K562 (cell line): ENCODE measurements around the gene NUP210. TPM values are rescaled to one million over a fixed set of nuclear protein-coding genes. Genes with fewer than 3 reads are reported as not detected.

ENCODE experiments used
- EGR1 ChIP-seq: fragments of 450-650 bp; conservative IDR thresholded peaks from 2 replicates; pipeline ENCODE4 v1.6.1; 2017; ENCODE audit warnings: mild to moderate bottlenecking
- ETV6 ChIP-seq, 3 experiments: fragments of 150-350 bp in 1 of 3; sonication (generic) in 1 of 3; formaldehyde crosslinking in 1 of 3; IDR thresholded peaks; 2 replicates each; pipeline versions ENCODE4 v1.6.1 to v1.8.0; 2014 to 2022; ENCODE audit warnings: borderline replicate concordance in 2 of 3, low read depth in 2 of 3, antibody characterized with exemption in 1 of 3, low read length in 1 of 3, mild to moderate bottlenecking in 1 of 3, missing genetic modification reagents in 1 of 3
- MECOM ChIP-seq: fragments of 250-450 bp; sonication (Bioruptor Pico); IDR thresholded peaks from 2 replicates; pipeline ENCODE4 v1.8.0; 2022; ENCODE audit warnings: inconsistent platforms
- MYNN ChIP-seq, 2 experiments: sonication (generic); formaldehyde crosslinking in 1 of 2; IDR thresholded peaks; 2 replicates each; pipeline versions ENCODE4 v1.5.0 to v1.6.1; 2016 to 2020; ENCODE audit warnings: antibody characterized with exemption in 1 of 2, missing genetic modification reagents in 1 of 2
- SRF ChIP-seq, 2 experiments: fragments of 250-450, 450-650 bp in 1 of 2; sonication (Bioruptor Pico) in 1 of 2; sonication (generic) in 1 of 2; formaldehyde crosslinking; IDR thresholded peaks; 2 replicates each; pipeline versions ENCODE4 v1.5.0 to v1.5.1; 2020 to 2022; ENCODE audit warnings: mild to moderate bottlenecking in 1 of 2, missing genetic modification reagents in 1 of 2
- THAP7 ChIP-seq: fragments of 250-450 bp; sonication (Bioruptor Pico); IDR thresholded peaks from 2 replicates; pipeline ENCODE4 v1.5.0; 2021
- ZFX ChIP-seq: sonication (generic); formaldehyde crosslinking; IDR thresholded peaks from 2 replicates; pipeline ENCODE4 v1.8.0; 2022; ENCODE audit warnings: mild to moderate bottlenecking, missing genetic modification reagents, moderate library complexity
- polyA plus RNA-seq, 8 experiments: library from polyadenylated mRNA; depleted of rRNA in 4 of 8; stranded (reverse) in 5 of 8; unstranded in 3 of 8; fragments of >200 nt; fragmentation: Nextera tagmentation in 2 of 8; fragmentation: Illumina TruSeq in 1 of 8; extraction: Ambion mirVana in 2 of 8; extraction: Trizol in 1 of 8; gene quantifications; 2 replicates each; pipeline versions ENCODE4 v1.2.1 to v1.2.3, GENCODE V29; 2011 to 2014; ENCODE audit warnings: inconsistent platforms in 1 of 8, missing spikeins in 1 of 8
- total RNA-seq, 7 experiments: library from RNA; depleted of rRNA in 6 of 7; stranded (reverse); fragments of >200 nt in 6 of 7; fragmentation: Illumina TruSeq in 2 of 7; extraction: Trizol in 2 of 7; gene quantifications; 2 replicates each; pipeline versions ENCODE4 v1.2.1 to v1.2.3, GENCODE V29; 2011 to 2021; ENCODE audit warnings: low replicate concordance in 1 of 7
- TF ChIP-seq, protein P1 (sequence below): fragments of 250-450 bp; sonication (Bioruptor Pico); IDR thresholded peaks from 2 replicates; pipeline ENCODE4 v1.8.0; 2021; ENCODE audit warnings: moderate library complexity, mild to moderate bottlenecking, inconsistent platforms
- TF ChIP-seq, protein P2 (sequence below): fragments of 450-650 bp; IDR thresholded peaks from 2 replicates; pipeline ENCODE4 v1.6.1; 2014; ENCODE audit warnings: low read depth, mild to moderate bottlenecking, moderate library complexity, borderline replicate concordance
- TF ChIP-seq, protein P3 (sequence below), 3 experiments: fragments of 200-800 bp in 1 of 3; sonication (Bioruptor generic) in 1 of 3; sonication (generic) in 1 of 3; formaldehyde crosslinking in 1 of 3; IDR thresholded peaks; 2 replicates each; pipeline versions ENCODE4 v1.6.1 to v1.8.0; 2016 to 2022; ENCODE audit warnings: mild to moderate bottlenecking in 2 of 3, missing compliant biosample characterization in 2 of 3, missing genetic modification characterization in 2 of 3, missing genetic modification reagents in 1 of 3

The NUP210 gene
- total and polyA plus RNA-seq, 9 of the 15 experiments (the other 6 are each of a cell fraction or from before 2014, with no cell fraction given): 1.2 to 138 (median 44.0) TPM

DNA sequence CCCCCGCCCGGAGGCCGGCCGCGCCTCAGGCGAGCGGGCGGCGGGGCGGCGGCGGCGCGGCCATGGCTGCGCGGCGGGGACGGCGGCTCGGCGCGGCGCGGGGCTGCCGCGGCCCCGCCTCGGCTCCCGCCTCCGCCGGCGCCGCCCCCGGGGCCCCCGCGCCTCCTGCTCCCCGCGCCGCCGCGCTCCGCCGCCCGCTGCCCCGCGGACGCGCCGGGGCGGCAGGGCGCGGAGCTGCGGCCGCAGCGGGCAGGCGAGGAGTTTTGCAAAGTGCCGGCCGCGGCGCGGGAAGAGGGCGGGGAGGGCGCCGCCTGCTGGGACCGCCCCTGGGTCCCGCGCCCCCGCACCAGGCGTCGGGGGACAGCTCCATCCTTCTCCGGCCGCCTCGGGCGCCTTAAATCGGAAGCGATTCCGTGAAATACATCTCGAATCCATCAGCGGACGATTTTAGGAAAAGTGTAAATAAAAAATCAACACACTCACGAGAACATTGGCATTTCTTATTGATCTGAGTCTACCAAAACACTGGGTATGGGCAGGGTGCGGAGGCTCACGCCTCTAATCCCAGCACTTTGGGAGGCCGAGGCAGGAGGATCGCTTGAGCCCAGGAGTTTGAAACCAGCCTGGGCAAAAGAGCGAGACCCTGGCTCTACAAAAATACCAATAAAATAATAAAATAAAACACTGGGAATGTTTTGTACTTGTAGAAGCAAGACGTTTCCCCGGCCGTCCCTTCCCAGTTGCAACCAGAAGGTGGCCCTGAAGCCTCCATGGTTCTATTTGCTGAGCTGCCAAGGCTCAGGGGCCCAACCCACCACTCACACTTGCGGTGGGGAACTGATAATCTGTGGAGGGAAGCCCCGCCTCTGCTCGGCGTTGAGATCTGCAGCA is 136.9 kb downstream of the NUP210 start (continued):
- TF ChIP-seq, protein P1, sequence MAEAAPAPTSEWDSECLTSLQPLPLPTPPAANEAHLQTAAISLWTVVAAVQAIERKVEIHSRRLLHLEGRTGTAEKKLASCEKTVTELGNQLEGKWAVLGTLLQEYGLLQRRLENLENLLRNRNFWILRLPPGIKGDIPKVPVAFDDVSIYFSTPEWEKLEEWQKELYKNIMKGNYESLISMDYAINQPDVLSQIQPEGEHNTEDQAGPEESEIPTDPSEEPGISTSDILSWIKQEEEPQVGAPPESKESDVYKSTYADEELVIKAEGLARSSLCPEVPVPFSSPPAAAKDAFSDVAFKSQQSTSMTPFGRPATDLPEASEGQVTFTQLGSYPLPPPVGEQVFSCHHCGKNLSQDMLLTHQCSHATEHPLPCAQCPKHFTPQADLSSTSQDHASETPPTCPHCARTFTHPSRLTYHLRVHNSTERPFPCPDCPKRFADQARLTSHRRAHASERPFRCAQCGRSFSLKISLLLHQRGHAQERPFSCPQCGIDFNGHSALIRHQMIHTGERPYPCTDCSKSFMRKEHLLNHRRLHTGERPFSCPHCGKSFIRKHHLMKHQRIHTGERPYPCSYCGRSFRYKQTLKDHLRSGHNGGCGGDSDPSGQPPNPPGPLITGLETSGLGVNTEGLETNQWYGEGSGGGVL (CRISPR knock-in tag): no peak
- TF ChIP-seq MYNN (IDR thresholded peaks at IDR 0.05) (peak; percentile 36; the same call in 1 of the 2 replicates), MYNN (CRISPR knock-in tag; IDR thresholded peaks at IDR 0.05) (no peak), MECOM (CRISPR knock-in tag) (no peak), THAP7 (CRISPR knock-in tag) (no peak), EGR1 (peak; percentile 95), ETV6 (IDR thresholded peaks at IDR 0.05; ENCODE audit: borderline replicate concordance in 1 of 2, low read depth in 2 of 2, low read length in 1 of 2) (0 out of 4 replicates have a peak, but pooled peaks of 1 of the 2 experiments have one; percentile 10), ETV6 (CRISPR knock-in tag; IDR thresholded peaks at IDR 0.05; ENCODE audit: borderline replicate concordance) (no peak), SRF (CRISPR knock-in tag; IDR thresholded peaks at IDR 0.05) (no peak), ZFX (no peak)
- TF ChIP-seq, protein P2, sequence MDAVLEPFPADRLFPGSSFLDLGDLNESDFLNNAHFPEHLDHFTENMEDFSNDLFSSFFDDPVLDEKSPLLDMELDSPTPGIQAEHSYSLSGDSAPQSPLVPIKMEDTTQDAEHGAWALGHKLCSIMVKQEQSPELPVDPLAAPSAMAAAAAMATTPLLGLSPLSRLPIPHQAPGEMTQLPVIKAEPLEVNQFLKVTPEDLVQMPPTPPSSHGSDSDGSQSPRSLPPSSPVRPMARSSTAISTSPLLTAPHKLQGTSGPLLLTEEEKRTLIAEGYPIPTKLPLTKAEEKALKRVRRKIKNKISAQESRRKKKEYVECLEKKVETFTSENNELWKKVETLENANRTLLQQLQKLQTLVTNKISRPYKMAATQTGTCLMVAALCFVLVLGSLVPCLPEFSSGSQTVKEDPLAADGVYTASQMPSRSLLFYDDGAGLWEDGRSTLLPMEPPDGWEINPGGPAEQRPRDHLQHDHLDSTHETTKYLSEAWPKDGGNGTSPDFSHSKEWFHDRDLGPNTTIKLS: no peak
- TF ChIP-seq, protein P3, sequence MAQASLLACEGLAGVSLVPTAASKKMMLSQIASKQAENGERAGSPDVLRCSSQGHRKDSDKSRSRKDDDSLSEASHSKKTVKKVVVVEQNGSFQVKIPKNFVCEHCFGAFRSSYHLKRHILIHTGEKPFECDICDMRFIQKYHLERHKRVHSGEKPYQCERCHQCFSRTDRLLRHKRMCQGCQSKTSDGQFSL (CRISPR knock-in tag; IDR thresholded peaks at IDR 0.05): no peak
- TF ChIP-seq, protein P3 (tag; IDR thresholded peaks at IDR 0.05): no peak
